H9 (cell line): ENCODE measurements around the gene PPP1R13B. TPM values are rescaled to one million over a fixed set of nuclear protein-coding genes. Genes with fewer than 3 reads are reported as not detected.

Source experiments
- DNase-seq: peaks from one replicate; pipeline ENCODE4 v3.0.0-alpha.2; 2017
- H2AFZ ChIP-seq: one replicate; pipeline ENCODE4 v1.6.1; 2013; ENCODE audit warnings: mild to moderate bottlenecking, low read length, control low read depth, moderate library complexity
- H2AK5ac ChIP-seq: 2 replicates; pipeline ENCODE4 v1.6.1; 2013; ENCODE audit warnings: low read length, control low read depth, mixed read lengths; ENCODE audit not compliant: insufficient read length
- H2BK120ac ChIP-seq: one replicate; pipeline ENCODE4 v1.6.1; 2013; ENCODE audit warnings: low read depth, mild to moderate bottlenecking, low read length, control low read depth, inconsistent platforms; ENCODE audit not compliant: poor library complexity, severe bottlenecking
- H2BK12ac ChIP-seq: 2 replicates; pipeline ENCODE4 v1.6.1; 2013; ENCODE audit warnings: low read length, control low read depth, mixed read lengths, low read depth; ENCODE audit not compliant: insufficient read length
- H2BK15ac ChIP-seq: 2 replicates; pipeline ENCODE4 v1.6.1; 2013; ENCODE audit warnings: low read depth, low read length, control low read depth
- H2BK20ac ChIP-seq: one replicate; pipeline ENCODE4 v1.6.1; 2013; ENCODE audit warnings: low read depth, mild to moderate bottlenecking, low read length, control low read depth, inconsistent platforms; ENCODE audit not compliant: poor library complexity, severe bottlenecking
- H2BK5ac ChIP-seq: 2 replicates; pipeline ENCODE4 v1.6.1; 2013; ENCODE audit warnings: low read length, control low read depth, mixed read lengths; ENCODE audit not compliant: insufficient read length
- H3K14ac ChIP-seq: 2 replicates; pipeline ENCODE4 v1.6.1; 2013; ENCODE audit warnings: low read length, control low read depth; ENCODE audit not compliant: insufficient read depth
- H3K18ac ChIP-seq: 2 replicates; pipeline ENCODE4 v1.6.1; 2013; ENCODE audit warnings: low read depth, mild to moderate bottlenecking, mixed read lengths, low read length, control low read depth; ENCODE audit not compliant: insufficient read length
- H3K23ac ChIP-seq: 2 replicates; pipeline ENCODE4 v1.6.1; 2013; ENCODE audit warnings: low read length, control low read depth, mixed read lengths, low read depth; ENCODE audit not compliant: insufficient read length
- H3K23me2 ChIP-seq: 2 replicates; pipeline ENCODE4 v1.6.1; 2013; ENCODE audit warnings: low read depth, mild to moderate bottlenecking, mixed read lengths, low read length, control low read depth; ENCODE audit not compliant: insufficient read length, poor library complexity, severe bottlenecking
- H3K27ac ChIP-seq: 2 replicates; pipeline ENCODE4 v1.5.1; 2013; ENCODE audit warnings: low read length, control low read depth, mixed read lengths, low read depth; ENCODE audit not compliant: insufficient read length
- H3K27me3 ChIP-seq: 2 replicates; pipeline ENCODE4 v1.6.1; 2013; ENCODE audit warnings: low read length, control low read depth, inconsistent platforms; ENCODE audit not compliant: insufficient read depth
- H3K4ac ChIP-seq: 2 replicates; pipeline ENCODE4 v1.6.1; 2013; ENCODE audit warnings: low read depth, mild to moderate bottlenecking, control low read depth, inconsistent platforms, low read length, moderate library complexity
- H3K4me1 ChIP-seq: 2 replicates; pipeline ENCODE4 v1.6.1; 2013; ENCODE audit warnings: low read length, control low read depth, inconsistent platforms; ENCODE audit not compliant: insufficient read depth
- H3K4me2 ChIP-seq: 2 replicates; pipeline ENCODE4 v1.6.1; 2013; ENCODE audit warnings: low read length, control low read depth, mixed read lengths; ENCODE audit not compliant: insufficient read length, insufficient read depth
- H3K56ac ChIP-seq: 2 replicates; pipeline ENCODE4 v1.6.1; 2013; ENCODE audit warnings: low read depth, mild to moderate bottlenecking, mixed read lengths, low read length, control low read depth; ENCODE audit not compliant: insufficient read length
- H3K79me1 ChIP-seq: 2 replicates; pipeline ENCODE4 v1.6.1; 2013; ENCODE audit warnings: low read depth, mild to moderate bottlenecking, moderate library complexity, low read length, control low read depth, inconsistent platforms; ENCODE audit not compliant: insufficient read depth, poor library complexity, severe bottlenecking
- H3K79me2 ChIP-seq: 2 replicates; pipeline ENCODE4 v1.6.1; 2013; ENCODE audit warnings: low read length, control low read depth, inconsistent platforms; ENCODE audit not compliant: insufficient read depth
- H3K9ac ChIP-seq: 2 replicates; pipeline ENCODE4 v1.6.1; 2013; ENCODE audit warnings: low read length, control low read depth, mixed read lengths; ENCODE audit not compliant: insufficient read length; ENCODE audit errors: extremely low read depth
- H3K9me3 ChIP-seq: one replicate; pipeline ENCODE4 v1.6.1; 2013; ENCODE audit warnings: low read depth, low read length, inconsistent platforms; ENCODE audit not compliant: control insufficient read depth
- H3T11ph ChIP-seq: one replicate; pipeline ENCODE4 v1.6.1; 2013; ENCODE audit warnings: mild to moderate bottlenecking, low read length, control low read depth, inconsistent platforms
- H4K20me1 ChIP-seq: one replicate; pipeline ENCODE4 v1.6.1; 2013; ENCODE audit not compliant: control insufficient read depth, insufficient read length, insufficient read depth
- H4K5ac ChIP-seq: 2 replicates; pipeline ENCODE4 v1.6.1; 2013; ENCODE audit warnings: low read depth, mild to moderate bottlenecking, mixed read lengths, low read length, control low read depth; ENCODE audit not compliant: insufficient read length
- H4K8ac ChIP-seq: replicated peaks from 2 replicates; pipeline ENCODE4 v1.6.1; 2013; ENCODE audit warnings: low read length, control low read depth, mixed read lengths, low read depth; ENCODE audit not compliant: insufficient read length
- H4K91ac ChIP-seq: 2 replicates; pipeline ENCODE4 v1.6.1; 2013; ENCODE audit warnings: low read depth, mild to moderate bottlenecking, moderate library complexity, mixed read lengths, low read length, control low read depth; ENCODE audit not compliant: insufficient read length
- H3K27ac Mint-ChIP-seq, 3 experiments: 2 replicates in 2 of 3; 3 replicates in 1 of 3; pipeline ENCODE4 v1.8.0; 2020 to 2021; ENCODE audit warnings: mixed read lengths in 3 of 3, mild to moderate bottlenecking in 1 of 3, moderate library complexity in 1 of 3
- H3K27me3 Mint-ChIP-seq: 2 replicates; pipeline ENCODE4 v1.8.0; 2021; ENCODE audit warnings: low read depth, mild to moderate bottlenecking, moderate library complexity, mixed read lengths
- H3K36me3 Mint-ChIP-seq, 3 experiments: 2 replicates in 2 of 3; 3 replicates in 1 of 3; pipeline ENCODE4 v1.8.0; 2020 to 2021; ENCODE audit warnings: low read depth in 3 of 3, mixed read lengths in 3 of 3; ENCODE audit not compliant: insufficient read depth in 1 of 3
- H3K4me1 Mint-ChIP-seq, 2 experiments: 2 replicates each; pipeline ENCODE4 v1.8.0; 2020; ENCODE audit warnings: mixed read lengths in 2 of 2
- H3K4me3 Mint-ChIP-seq, 2 experiments: 2 replicates in 1 of 2; 3 replicates in 1 of 2; pipeline ENCODE4 v1.8.0; 2020 to 2021; ENCODE audit warnings: mild to moderate bottlenecking in 2 of 2, mixed read lengths in 2 of 2, moderate library complexity in 1 of 2
- H3K9me3 Mint-ChIP-seq, 2 experiments: 2 replicates in 1 of 2; 3 replicates in 1 of 2; pipeline ENCODE4 v1.8.0; 2020; ENCODE audit warnings: mild to moderate bottlenecking in 2 of 2, mixed read lengths in 2 of 2, moderate library complexity in 1 of 2
- CTCF ChIP-seq: fragments of 200-600 bp; sonication (generic); conservative IDR thresholded peaks from 3 replicates; pipeline ENCODE4 v1.8.0; 2021; ENCODE audit warnings: antibody characterized with exemption, mild to moderate bottlenecking
- WGBS: extraction: QIAGEN DNeasy Blood & Tissue Kit; methylation state at CpG from one replicate; pipeline ENCODE4 v1.1.7; 2013; ENCODE audit warnings: missing lambda C conversion rate, low lambda C conversion rate, mixed read lengths; ENCODE audit not compliant: insufficient read length; ENCODE audit errors: extremely low coverage; 5-methylcytosine and 5-hydroxymethylcytosine counted together
- total RNA-seq: library from RNA; stranded (reverse); gene quantifications from 2 replicates; pipeline ENCODE4 v1.2.1, GENCODE V29; 2021

PPP1R13B gene
- total RNA-seq, 1 experiment from 2014 or later, result 6.0 TPM

- Histone ChIP-seq H3K18ac (no peak overlapping the region), H3K4ac (no peak overlapping the region), H3K23ac (no peak overlapping the region), H3K9me3 (no peaks in the 10 kb centered on the region), H3K9ac (no peak overlapping the region), H3K4me2 (no peak overlapping the region), H3K79me2 (no peaks in the 10 kb centered on the region), H2BK5ac (no peak overlapping the region), H3K27me3 (no peaks in the 10 kb centered on the region), H3K4me1 (no peaks in the 10 kb centered on the region), H2BK120ac (no peak overlapping the region), H4K20me1 (no peaks in the 10 kb centered on the region), H4K5ac (no peak overlapping the region), H2BK15ac (no peak overlapping the region), H4K8ac (no peak overlapping the region), H3T11ph (no peak overlapping the region), H2BK20ac (no peak overlapping the region), H3K23me2 (no peaks in the 10 kb centered on the region), H3K27ac (no peak overlapping the region), H3K14ac (no peak overlapping the region), H3K79me1 (no peaks in the 10 kb centered on the region), H3K56ac (no peak overlapping the region), H4K91ac (no peak overlapping the region), H2AK5ac (no peak overlapping the region), H2BK12ac (no peak overlapping the region), H2AFZ (no peak overlapping the region)
- no CpG with 5 or more reads among the region's 7 CpGs for WGBS
- Mint-ChIP-seq H3K9me3 (no peaks in the 10 kb centered on the region), H3K27ac (no peak overlapping the region), H3K36me3 (no peaks in the 10 kb centered on the region), H3K4me1 (no peaks in the 10 kb centered on the region; a peak in 1 of 4 replicates), H3K4me3 (no peak overlapping the region), H3K27me3 (no peaks in the 10 kb centered on the region)
- DNase-seq, result no peak
- no peak for TF ChIP-seq CTCF
Measured at GRCh38 chr14:103775506-103775905, 71.9 kb downstream of the PPP1R13B start.
